Endothelial cell (in vitro differentiated cells): ENCODE data around the gene AGBL4. TPM values are rescaled to one million over a fixed set of nuclear protein-coding genes. Genes with fewer than 3 reads are reported as not detected.

Experiments
- DNase-seq: peaks from one replicate; pipeline ENCODE4 v3.0.0; 2021; ENCODE audit warnings: low spot score
- H3K27ac Mint-ChIP-seq: one replicate; pipeline ENCODE4 v1.8.0; 2021; ENCODE audit warnings: mixed read lengths, inconsistent platforms; ENCODE audit not compliant: unreplicated experiment
- H3K27me3 Mint-ChIP-seq: one replicate; pipeline ENCODE4 v1.8.0; 2021; ENCODE audit warnings: mild to moderate bottlenecking, moderate library complexity, mixed read lengths, inconsistent platforms; ENCODE audit not compliant: unreplicated experiment
- H3K36me3 Mint-ChIP-seq: one replicate; pipeline ENCODE4 v1.8.0; 2021; ENCODE audit warnings: mild to moderate bottlenecking, low read depth, mixed read lengths, inconsistent platforms; ENCODE audit not compliant: unreplicated experiment
- H3K4me1 Mint-ChIP-seq: one replicate; pipeline ENCODE4 v1.8.0; 2021; ENCODE audit warnings: mild to moderate bottlenecking, mixed read lengths, inconsistent platforms; ENCODE audit not compliant: unreplicated experiment
- H3K4me3 Mint-ChIP-seq: one replicate; pipeline ENCODE4 v1.8.0; 2021; ENCODE audit warnings: mild to moderate bottlenecking, mixed read lengths, inconsistent platforms; ENCODE audit not compliant: unreplicated experiment
- H3K9me3 Mint-ChIP-seq: one replicate; pipeline ENCODE4 v1.8.0; 2021; ENCODE audit warnings: mixed read lengths, inconsistent platforms; ENCODE audit not compliant: unreplicated experiment
- CTCF ChIP-seq: fragments of 200-600 bp; sonication (generic); IDR thresholded peaks from one replicate; pipeline ENCODE4 v1.5.0; 2021; ENCODE audit warnings: antibody characterized with exemption; ENCODE audit not compliant: unreplicated experiment
- total RNA-seq: library from RNA; stranded (reverse); fragmentation: NEBNext Ultra II Directional; extraction: Animal tissue kit (Norgen Biotek cat#: 25700); gene quantifications from one replicate; pipeline ENCODE4 v1.2.1, GENCODE V29; 2021; ENCODE audit not compliant: unreplicated experiment

The AGBL4 gene
- total RNA-seq, 1 donor from 2014 or later, result 0.51 TPM

- Mint-ChIP-seq H3K4me1 (peaks cover 16% of the 10 kb centered on the region), H3K4me3 (peak overlapping the region; percentile 95), H3K27me3 (peaks cover 3% of the 10 kb centered on the region), H3K27ac (peak overlapping the region; percentile 55), H3K36me3 (peaks cover 4% of the 10 kb centered on the region), H3K9me3 (no peaks in the 10 kb centered on the region)
- peak; percentile 9 for DNase-seq
- no peak for TF ChIP-seq CTCF
Measured at GRCh38 chr1:48777219-48777895, 1246.4 kb downstream of the AGBL4 start.

- Mint-ChIP-seq H3K4me3 (peak within 1 kb of the TSS; percentile 98), H3K27ac (peak within 1 kb of the TSS; percentile 85), H3K9me3 (no peaks in the 10 kb centered on the region), H3K4me1 (peaks cover 16% of the 10 kb centered on the region), H3K27me3 (peaks cover 3% of the 10 kb centered on the region), H3K36me3 (peaks cover 9% of the 10 kb centered on the region)
- DNase-seq, result peak; percentile 61
- no peak for TF ChIP-seq CTCF
Measured at GRCh38 chr1:48776393-48777218, 1247.1 kb downstream of the AGBL4 start, which contains the start of gene BEND5. TSS of gene BEND5 (minus strand) at chr1:48776891. CDS start at chr1:48776831, 60 bp downstream.

GRCh38 chr1:48775831-48776392, 1247.8 kb downstream of the AGBL4 start:
- Mint-ChIP-seq H3K36me3 (peaks cover 9% of the 10 kb centered on the region), H3K27me3 (peaks cover 3% of the 10 kb centered on the region), H3K27ac (peak overlapping the region; percentile 85), H3K9me3 (no peaks in the 10 kb centered on the region), H3K4me1 (peaks cover 16% of the 10 kb centered on the region), H3K4me3 (peak overlapping the region; percentile 98)
- TF ChIP-seq CTCF, result no peak
- DNase-seq, result no peak

GRCh38 chr1:48773133-48773532, 1250.6 kb downstream of the AGBL4 start:
- H3K9me3 Mint-ChIP-seq, result no peaks in the 10 kb centered on the region

More at GRCh38 chr1:48773133-48773532, 1250.6 kb downstream of the AGBL4 start:
- H3K36me3 Mint-ChIP-seq, result peaks cover 13% of the 10 kb centered on the region
- TF ChIP-seq CTCF, result no peak
- peaks cover 18% of the 10 kb centered on the region for H3K4me1 Mint-ChIP-seq
- peaks cover 6% of the 10 kb centered on the region for H3K27me3 Mint-ChIP-seq
- H3K4me3 Mint-ChIP-seq, result no peak overlapping the region
- no peak for DNase-seq
- H3K27ac Mint-ChIP-seq, result no peak overlapping the region
